Caco-2 (cell line): ENCODE data around the gene OSBPL1A. TPM values are rescaled to one million over a fixed set of nuclear protein-coding genes. Genes with fewer than 3 reads are reported as not detected.

Experiments
- BruUV-seq: library from RNA; stranded (reverse); fragments of 400-500 nt; replicated peaks from 2 replicates; lab custom pipeline; 2021; lab: Mats Ljungman, UMichigan
- CTCF ChIA-PET: fragments of 300-600 bp; sonication (Branson Sonifier 250); formaldehyde crosslinking; loops from one replicate; lab custom pipeline; 2022; ENCODE audit warnings: antibody characterized with exemption; lab: Charles Lee
- POLR2A ChIA-PET: fragments of 300-600 bp; sonication (Branson Sonifier 250); formaldehyde crosslinking; loops from one replicate; lab custom pipeline; 2022; ENCODE audit warnings: antibody characterized with exemption; lab: Charles Lee
- DNase-seq, 2 experiments: peaks; one replicate each; pipeline versions ENCODE4 v3.0.0 to v3.0.0-alpha.2; 2020 to 2022
- H3K27me3 ChIP-seq: replicated peaks from 2 replicates; pipeline ENCODE4 v1.6.0; 2011; ENCODE audit warnings: low read length; ENCODE audit not compliant: control insufficient read depth, insufficient read depth
- H3K36me3 ChIP-seq: 2 replicates; pipeline ENCODE4 v1.5.1; 2011; ENCODE audit warnings: low read length; ENCODE audit not compliant: control insufficient read depth, insufficient read depth
- H3K4me1 ChIP-seq: fragments of 250-450 bp; sonication (Bioruptor Pico); 2 replicates; pipeline ENCODE4 v1.5.1; 2020; ENCODE audit warnings: mild to moderate bottlenecking
- H3K4me3 ChIP-seq: 2 replicates; pipeline ENCODE4 v1.5.1; 2011; ENCODE audit warnings: low read depth, mild to moderate bottlenecking, control low read depth, low read length
- H3K9me3 ChIP-seq: fragments of 250-450 bp; sonication (Bioruptor Pico); 2 replicates; pipeline ENCODE4 v1.5.1; 2020; ENCODE audit warnings: mild to moderate bottlenecking, moderate library complexity
- H3K27ac Mint-ChIP-seq: one replicate; pipeline ENCODE4 v1.8.0; 2022; ENCODE audit warnings: mixed read lengths; ENCODE audit not compliant: unreplicated experiment
- H3K27me3 Mint-ChIP-seq: one replicate; pipeline ENCODE4 v1.8.0; 2022; ENCODE audit warnings: mixed read lengths; ENCODE audit not compliant: insufficient read depth, unreplicated experiment
- H3K36me3 Mint-ChIP-seq: one replicate; pipeline ENCODE4 v1.8.0; 2022; ENCODE audit warnings: mild to moderate bottlenecking, mixed read lengths; ENCODE audit not compliant: insufficient read depth, unreplicated experiment
- H3K4me1 Mint-ChIP-seq: one replicate; pipeline ENCODE4 v1.8.0; 2022; ENCODE audit warnings: low read depth, mixed read lengths; ENCODE audit not compliant: unreplicated experiment
- H3K4me3 Mint-ChIP-seq: one replicate; pipeline ENCODE4 v1.8.0; 2022; ENCODE audit warnings: mild to moderate bottlenecking, moderate library complexity, mixed read lengths; ENCODE audit not compliant: unreplicated experiment
- H3K9me3 Mint-ChIP-seq: one replicate; pipeline ENCODE4 v1.8.0; 2022; ENCODE audit warnings: mixed read lengths; ENCODE audit not compliant: unreplicated experiment
- intact Hi-C: fragments of 100-400 bp; cut with micrococcal nuclease; formaldehyde crosslinking; loops from one replicate; pipeline ENCODE4 v1.10.0; 2022; ENCODE audit not compliant: unreplicated experiment
- total RNA-seq: library from RNA; stranded (reverse); gene quantifications from 2 replicates; pipeline ENCODE4 v1.2.3, GENCODE V29; 2022
- TF ChIP-seq, protein P1 (sequence below), 2 experiments: fragments of 200-600 bp in 1 of 2; IDR thresholded peaks; 1 replicate in 1 of 2; 2 replicates in 1 of 2; pipeline versions ENCODE4 v1.5.1 to v1.8.0; 2011 to 2022; ENCODE audit warnings: antibody characterized with exemption in 1 of 2, control low read depth in 1 of 2, inconsistent platforms in 1 of 2, low read depth in 1 of 2, low read length in 1 of 2, mild to moderate bottlenecking in 1 of 2, moderate library complexity in 1 of 2; ENCODE audit not compliant: insufficient read depth in 1 of 2, severe bottlenecking in 1 of 2, unreplicated experiment in 1 of 2

Gene OSBPL1A
- total RNA-seq, 1 experiment from 2014 or later, result 15.7 TPM

GRCh38 chr18:24168496-24168895 lies 229.1 kb downstream of the OSBPL1A start:
- no peak for DNase-seq
- Mint-ChIP-seq H3K4me3 (no peak overlapping the region), H3K27ac (no peak overlapping the region), H3K4me1 (no peaks in the 10 kb centered on the region), H3K27me3 (no peaks in the 10 kb centered on the region), H3K36me3 (peaks cover 13% of the 10 kb centered on the region), H3K9me3 (no peaks in the 10 kb centered on the region)
- no TSS peak for BruUV-seq
- Histone ChIP-seq H3K36me3 (no peaks in the 10 kb centered on the region), H3K4me1 (no peaks in the 10 kb centered on the region), H3K27me3 (no peaks in the 10 kb centered on the region), H3K4me3 (no peak overlapping the region), H3K9me3 (no peaks in the 10 kb centered on the region)
- TF ChIP-seq, protein P1, sequence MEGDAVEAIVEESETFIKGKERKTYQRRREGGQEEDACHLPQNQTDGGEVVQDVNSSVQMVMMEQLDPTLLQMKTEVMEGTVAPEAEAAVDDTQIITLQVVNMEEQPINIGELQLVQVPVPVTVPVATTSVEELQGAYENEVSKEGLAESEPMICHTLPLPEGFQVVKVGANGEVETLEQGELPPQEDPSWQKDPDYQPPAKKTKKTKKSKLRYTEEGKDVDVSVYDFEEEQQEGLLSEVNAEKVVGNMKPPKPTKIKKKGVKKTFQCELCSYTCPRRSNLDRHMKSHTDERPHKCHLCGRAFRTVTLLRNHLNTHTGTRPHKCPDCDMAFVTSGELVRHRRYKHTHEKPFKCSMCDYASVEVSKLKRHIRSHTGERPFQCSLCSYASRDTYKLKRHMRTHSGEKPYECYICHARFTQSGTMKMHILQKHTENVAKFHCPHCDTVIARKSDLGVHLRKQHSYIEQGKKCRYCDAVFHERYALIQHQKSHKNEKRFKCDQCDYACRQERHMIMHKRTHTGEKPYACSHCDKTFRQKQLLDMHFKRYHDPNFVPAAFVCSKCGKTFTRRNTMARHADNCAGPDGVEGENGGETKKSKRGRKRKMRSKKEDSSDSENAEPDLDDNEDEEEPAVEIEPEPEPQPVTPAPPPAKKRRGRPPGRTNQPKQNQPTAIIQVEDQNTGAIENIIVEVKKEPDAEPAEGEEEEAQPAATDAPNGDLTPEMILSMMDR (IDR thresholded peaks at IDR 0.05; ENCODE audit: insufficient read depth in 1 of 2, low read depth in 1 of 2, low read length in 1 of 2, severe bottlenecking in 1 of 2, unreplicated experiment in 1 of 2), result no peak
- POLR2A ChIA-PET, result no interaction called here
- CTCF ChIA-PET, result no interaction called here
- intact Hi-C loops, result loop anchor here (2.0 kb wide), 1 partner anchor 48 kb away; no protein-coding TSS in a partner anchor

GRCh38 chr18:24161304-24161703 lies 236.3 kb downstream of the OSBPL1A start:
- ChIA-PET POLR2A (interaction anchor here (0.5 kb wide), 1 partner anchor 22 kb away, joined by 3 read pairs; the partner anchor contains the start of gene CABYR), CTCF (no interaction called here)
- Mint-ChIP-seq H3K27ac (no peak overlapping the region), H3K9me3 (no peaks in the 10 kb centered on the region), H3K4me1 (no peaks in the 10 kb centered on the region), H3K4me3 (no peak overlapping the region), H3K36me3 (peaks cover 6% of the 10 kb centered on the region), H3K27me3 (no peaks in the 10 kb centered on the region)
- intact Hi-C loops, result no loop called here
- Histone ChIP-seq H3K27me3 (no peaks in the 10 kb centered on the region), H3K4me1 (no peaks in the 10 kb centered on the region), H3K9me3 (no peaks in the 10 kb centered on the region), H3K4me3 (no peak overlapping the region), H3K36me3 (no peaks in the 10 kb centered on the region)
- no TSS peak for BruUV-seq
- TF ChIP-seq, protein P1 (IDR thresholded peaks at IDR 0.05; ENCODE audit: insufficient read depth in 1 of 2, low read depth in 1 of 2, low read length in 1 of 2, severe bottlenecking in 1 of 2, unreplicated experiment in 1 of 2), result no peak
- DNase-seq, result no peak

DNA sequence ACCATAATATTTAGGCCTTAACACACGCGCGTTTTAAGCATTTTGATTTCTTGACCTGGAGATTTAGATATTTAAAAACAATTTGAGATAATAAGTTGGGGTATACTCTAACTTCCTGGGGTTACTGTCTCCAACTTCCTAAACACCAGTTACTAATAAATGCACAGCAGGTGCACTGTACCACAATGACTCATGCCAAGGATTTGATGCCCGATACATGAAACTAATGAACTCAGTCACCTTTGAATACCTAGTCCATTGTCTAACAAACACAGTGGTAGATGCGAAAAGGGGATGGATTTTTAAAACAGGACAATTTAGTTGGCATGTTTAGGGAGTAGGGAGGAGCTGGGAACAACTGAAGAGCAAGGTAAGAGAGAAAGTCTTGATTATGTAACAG lies 237.5 kb downstream of the OSBPL1A start:
- Mint-ChIP-seq H3K4me1 (no peaks in the 10 kb centered on the region), H3K4me3 (no peak overlapping the region), H3K27me3 (no peaks in the 10 kb centered on the region), H3K36me3 (peaks cover 5% of the 10 kb centered on the region), H3K9me3 (no peaks in the 10 kb centered on the region), H3K27ac (no peak overlapping the region)
- BruUV-seq, result no TSS peak
- Histone ChIP-seq H3K9me3 (no peaks in the 10 kb centered on the region), H3K4me1 (no peaks in the 10 kb centered on the region), H3K27me3 (no peaks in the 10 kb centered on the region), H3K4me3 (no peak overlapping the region), H3K36me3 (no peaks in the 10 kb centered on the region)
- POLR2A ChIA-PET, result no interaction called here
- no peak for DNase-seq
- CTCF ChIA-PET, result no interaction called here
- intact Hi-C loops, result no loop called here
- TF ChIP-seq, protein P1 (IDR thresholded peaks at IDR 0.05; ENCODE audit: insufficient read depth in 1 of 2, low read depth in 1 of 2, low read length in 1 of 2, severe bottlenecking in 1 of 2, unreplicated experiment in 1 of 2), result no peak
